KBM-7 (cell line): ENCODE measurements around the gene ATP6AP1.
A peak's percentile ranks its signal among the peaks of the same experiment; 100 is the strongest.
"Not testable (repeated sequence)": the region's sequence is repeated elsewhere in the genome, so short reads cannot be mapped to it uniquely, and the experiment has no call there.

Experiments
- DNase-seq: peaks from one replicate; pipeline ENCODE4 v3.0.0-alpha.2; 2015
- in situ Hi-C: fragments of 300-500 bp; cut with MboI; formaldehyde crosslinking; loops from 2 replicates; pipeline ENCODE4 v1.14.3; 2020; ENCODE audit warnings: low sequenced_read_pairs, low pct_unique_long_range_greater_than_20kb, mixed read lengths

ATP6AP1 gene, protein sequence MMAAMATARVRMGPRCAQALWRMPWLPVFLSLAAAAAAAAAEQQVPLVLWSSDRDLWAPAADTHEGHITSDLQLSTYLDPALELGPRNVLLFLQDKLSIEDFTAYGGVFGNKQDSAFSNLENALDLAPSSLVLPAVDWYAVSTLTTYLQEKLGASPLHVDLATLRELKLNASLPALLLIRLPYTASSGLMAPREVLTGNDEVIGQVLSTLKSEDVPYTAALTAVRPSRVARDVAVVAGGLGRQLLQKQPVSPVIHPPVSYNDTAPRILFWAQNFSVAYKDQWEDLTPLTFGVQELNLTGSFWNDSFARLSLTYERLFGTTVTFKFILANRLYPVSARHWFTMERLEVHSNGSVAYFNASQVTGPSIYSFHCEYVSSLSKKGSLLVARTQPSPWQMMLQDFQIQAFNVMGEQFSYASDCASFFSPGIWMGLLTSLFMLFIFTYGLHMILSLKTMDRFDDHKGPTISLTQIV

DNA sequence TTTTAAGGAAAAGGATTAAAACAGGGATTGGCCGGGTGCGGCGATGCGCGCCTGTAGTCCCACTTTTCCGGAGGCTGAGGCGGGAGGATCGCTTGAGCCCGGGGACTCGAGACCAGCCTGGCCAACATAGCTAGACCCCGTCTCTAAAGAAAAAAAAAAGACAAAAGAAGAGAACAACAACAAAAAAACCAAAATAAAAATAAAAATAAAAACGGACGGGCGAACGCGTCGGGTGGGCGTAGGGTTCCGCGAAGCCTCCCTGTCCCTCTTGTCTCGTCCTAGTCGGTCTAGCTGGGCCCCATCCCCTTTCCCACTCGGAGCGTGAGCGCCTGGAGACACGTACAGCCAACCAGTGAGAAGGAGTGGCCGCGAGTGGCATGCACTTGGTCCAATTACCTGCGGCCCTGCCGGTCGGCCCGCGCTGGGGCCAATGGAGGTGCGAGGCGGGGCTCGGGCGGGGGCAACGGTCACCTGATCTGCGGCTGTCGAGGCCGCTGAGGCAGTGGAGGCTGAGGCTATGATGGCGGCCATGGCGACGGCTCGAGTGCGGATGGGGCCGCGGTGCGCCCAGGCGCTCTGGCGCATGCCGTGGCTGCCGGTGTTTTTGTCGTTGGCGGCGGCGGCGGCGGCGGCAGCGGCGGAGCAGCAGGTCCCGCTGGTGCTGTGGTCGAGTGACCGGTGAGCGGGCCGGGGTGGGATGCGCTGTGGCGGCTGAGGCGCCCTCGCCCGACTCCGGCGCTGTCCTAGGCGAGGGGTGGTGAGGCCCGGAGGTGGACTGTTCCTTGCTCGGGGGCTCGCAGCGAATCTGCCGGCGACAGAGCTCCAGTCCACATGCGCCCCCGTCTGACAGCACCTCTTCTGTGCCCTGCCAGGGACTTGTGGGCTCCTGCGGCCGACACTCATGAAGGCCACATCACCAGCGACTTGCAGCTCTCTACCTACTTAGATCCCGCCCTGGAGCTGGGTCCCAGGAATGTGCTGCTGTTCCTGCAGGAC, at the start of gene ATP6AP1:
Gene ATP6AP1, plus strand, starts transcription at position 502 of the 996 bp plus-strand sequence. Its CDS starts 16 bp downstream, at position 518.
- in situ Hi-C loops, result no loop called here
- DNase-seq, result peak; percentile 96

DNA sequence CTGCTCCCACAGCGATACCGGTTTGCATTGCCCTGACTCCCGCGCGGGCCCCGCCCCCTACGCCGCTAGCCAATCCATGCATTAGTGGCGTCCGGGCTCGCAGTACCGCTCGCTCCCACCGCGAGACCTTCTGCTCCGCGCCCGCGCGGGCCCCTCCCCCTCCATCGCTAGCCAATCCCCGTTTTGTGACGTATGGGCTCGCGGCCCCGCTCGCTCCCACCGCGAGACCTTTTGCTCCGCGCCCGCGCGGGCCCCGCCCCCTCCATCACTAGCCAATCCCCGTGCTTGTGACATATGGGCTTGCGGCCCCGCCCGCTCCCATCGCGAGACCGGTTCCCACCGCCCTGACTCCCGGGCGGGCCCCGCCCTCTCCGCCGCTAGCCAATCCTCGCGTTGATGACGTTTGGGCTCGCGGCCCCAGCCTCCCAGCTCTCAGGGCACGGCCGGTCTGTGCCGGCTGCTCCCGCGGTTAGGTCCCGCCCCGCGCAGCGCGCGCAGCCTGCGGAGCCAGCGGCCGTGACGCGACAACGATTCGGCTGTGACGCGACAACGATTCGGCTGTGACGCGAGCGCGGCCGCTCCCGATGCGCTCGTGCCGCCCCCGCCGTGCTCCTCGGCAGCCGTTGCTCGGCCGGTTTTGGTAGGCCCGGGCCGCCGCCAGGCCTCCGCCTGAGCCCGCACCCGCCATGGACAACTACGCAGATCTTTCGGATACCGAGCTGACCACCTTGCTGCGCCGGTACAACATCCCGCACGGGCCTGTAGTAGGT, 49.5 kb upstream of the ATP6AP1 start, which contains the start of gene EMD:
Gene EMD, plus strand, starts transcription at position 497 of the 770 bp plus-strand sequence. Its CDS starts 190 bp downstream, at position 687.
- in situ Hi-C loops, result no loop called here
- peak; percentile 100 for DNase-seq

DNA sequence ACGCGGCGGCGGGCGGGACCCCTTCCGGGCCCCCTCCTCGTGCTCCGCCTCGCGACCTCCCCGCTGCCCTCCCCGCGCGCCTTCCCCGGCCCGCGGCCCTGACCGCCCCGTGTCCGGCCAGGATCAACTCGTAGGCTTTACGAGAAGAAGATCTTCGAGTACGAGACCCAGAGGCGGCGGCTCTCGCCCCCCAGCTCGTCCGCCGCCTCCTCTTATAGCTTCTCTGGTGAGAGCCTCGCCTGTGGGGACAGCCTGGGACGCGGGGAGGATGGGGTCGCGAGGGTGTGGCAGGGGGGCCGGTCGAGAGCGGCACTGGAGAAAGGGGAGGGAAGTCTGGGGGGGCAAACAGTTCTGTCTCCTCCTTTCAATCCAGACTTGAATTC, 48.9 kb upstream of the ATP6AP1 start:
- in situ Hi-C loops, result no loop called here
- DNase-seq, result no peak

DNA sequence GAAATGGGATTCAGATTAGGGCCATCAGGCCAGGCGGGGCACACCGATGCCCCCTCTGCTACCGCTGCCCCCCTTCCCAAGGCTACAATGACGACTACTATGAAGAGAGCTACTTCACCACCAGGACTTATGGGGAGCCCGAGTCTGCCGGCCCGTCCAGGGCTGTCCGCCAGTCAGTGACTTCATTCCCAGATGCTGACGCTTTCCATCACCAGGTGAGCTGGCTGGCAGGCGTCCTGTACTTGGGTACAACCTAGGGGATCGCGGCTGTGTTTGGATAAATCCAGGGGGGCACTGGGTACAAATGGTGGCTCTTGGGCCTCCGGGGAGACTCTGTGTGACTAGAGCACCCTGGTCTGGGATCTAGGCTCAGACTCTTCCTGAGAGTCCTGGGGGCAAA, 48.3 kb upstream of the ATP6AP1 start:
- DNase-seq, result no peak
- in situ Hi-C loops, result no loop called here

DNA sequence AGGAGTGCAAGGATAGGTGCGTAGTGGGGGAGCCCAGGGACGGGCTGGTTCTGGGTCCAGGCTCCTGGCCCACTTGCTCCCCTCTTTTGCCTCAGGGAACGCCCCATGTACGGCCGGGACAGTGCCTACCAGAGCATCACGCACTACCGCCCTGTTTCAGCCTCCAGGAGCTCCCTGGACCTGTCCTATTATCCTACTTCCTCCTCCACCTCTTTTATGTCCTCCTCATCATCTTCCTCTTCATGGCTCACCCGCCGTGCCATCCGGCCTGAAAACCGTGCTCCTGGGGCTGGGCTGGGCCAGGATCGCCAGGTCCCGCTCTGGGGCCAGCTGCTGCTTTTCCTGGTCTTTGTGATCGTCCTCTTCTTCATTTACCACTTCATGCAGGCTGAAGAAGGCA, 47.7 kb upstream of the ATP6AP1 start:
- no peak for DNase-seq
- in situ Hi-C loops, result no loop called here

DNA sequence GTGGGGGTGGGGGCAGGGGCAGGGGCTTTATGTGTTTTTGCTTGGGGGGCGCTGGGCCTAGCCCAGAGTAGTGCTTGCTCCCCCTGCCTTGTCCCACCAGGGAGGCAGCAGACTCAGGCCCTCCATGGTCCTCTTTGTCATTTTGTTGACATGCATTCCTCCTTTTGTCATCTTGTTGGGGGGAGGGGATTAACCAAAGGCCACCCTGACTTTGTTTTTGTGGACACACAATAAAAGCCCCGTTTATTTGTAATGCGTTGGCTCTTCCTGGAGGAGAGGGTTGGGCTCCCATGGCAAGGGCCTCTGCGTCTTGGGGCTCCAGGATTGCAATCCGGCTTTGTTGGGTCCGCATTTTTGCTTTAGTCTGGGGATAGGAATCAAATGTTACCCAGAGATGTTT, 47.2 kb upstream of the ATP6AP1 start:
- in situ Hi-C loops, result no loop called here
- no peak for DNase-seq

DNA sequence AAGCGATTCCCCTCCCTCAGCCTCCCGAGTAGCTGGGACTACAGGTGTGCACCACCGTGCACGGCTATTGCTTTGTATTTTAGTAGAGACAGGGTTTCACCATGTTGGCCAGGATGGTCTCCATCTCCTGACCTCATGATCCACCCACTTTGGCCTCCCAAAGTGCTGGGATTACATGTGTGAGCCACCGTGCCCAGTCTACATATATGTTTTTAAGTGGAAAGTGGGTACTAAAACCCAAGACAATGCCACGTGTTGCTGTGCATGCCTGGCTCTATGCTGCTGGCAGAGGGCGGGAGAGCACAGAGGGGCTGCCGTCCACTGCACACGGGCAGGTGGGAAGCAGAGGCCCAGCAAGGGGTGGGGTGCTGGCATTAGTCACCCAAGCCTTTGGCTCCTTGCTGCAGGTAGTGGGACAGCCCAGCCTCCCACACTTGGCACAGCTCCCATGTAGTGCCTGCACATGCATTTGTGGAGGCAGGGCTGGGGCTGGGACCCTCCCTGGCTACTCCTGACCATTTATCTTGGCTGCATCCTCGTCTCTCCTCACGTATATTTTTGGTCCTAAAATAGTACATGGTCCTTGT, 45.9 kb upstream of the ATP6AP1 start:
- in situ Hi-C loops, result no loop called here
- no peak for DNase-seq

DNA sequence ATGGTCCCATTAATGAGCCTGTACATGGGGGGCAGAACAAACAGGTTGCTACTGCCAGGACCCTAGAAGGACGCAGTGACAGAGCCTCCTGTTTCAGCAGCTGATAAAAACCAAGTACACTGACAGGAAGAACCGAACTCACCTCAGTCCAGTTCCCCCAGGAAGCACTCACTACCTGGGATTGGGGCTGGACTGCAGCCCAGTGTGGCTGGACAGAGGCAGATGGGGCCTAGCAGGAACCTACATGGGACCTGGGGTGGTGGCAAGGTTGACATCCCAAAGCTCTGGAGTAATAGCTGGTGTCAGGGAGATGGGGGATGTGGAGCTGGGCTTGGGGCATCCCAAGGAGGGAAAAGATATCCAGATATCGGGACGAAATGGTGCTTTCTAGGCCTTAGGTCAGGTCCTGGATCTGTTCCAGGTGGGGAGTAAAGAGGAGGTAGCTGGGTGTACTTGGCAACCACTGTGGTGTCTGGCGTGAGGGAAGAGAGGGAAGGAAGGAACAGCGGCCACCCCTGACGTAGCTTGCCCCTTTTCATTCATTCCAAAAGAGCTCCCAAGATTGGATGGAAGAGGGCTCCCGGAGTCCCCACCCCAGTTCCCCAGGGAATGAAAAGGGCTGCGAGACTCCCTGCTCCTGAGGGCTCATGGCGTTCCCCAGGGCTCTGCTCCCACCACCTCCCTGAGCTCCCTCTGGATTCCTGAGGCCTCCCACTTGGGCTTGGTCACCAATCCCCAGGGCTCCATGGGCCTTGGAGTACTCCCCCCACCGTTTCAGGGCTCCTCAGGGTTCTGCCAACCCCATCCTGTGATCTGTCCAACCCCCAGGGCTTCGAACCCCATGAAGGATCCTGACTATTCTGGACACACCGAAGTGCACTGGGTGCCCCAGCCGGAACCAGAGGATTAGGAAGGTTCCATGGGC, 44.9 kb upstream of the ATP6AP1 start:
- no peak for DNase-seq
- in situ Hi-C loops, result no loop called here

DNA sequence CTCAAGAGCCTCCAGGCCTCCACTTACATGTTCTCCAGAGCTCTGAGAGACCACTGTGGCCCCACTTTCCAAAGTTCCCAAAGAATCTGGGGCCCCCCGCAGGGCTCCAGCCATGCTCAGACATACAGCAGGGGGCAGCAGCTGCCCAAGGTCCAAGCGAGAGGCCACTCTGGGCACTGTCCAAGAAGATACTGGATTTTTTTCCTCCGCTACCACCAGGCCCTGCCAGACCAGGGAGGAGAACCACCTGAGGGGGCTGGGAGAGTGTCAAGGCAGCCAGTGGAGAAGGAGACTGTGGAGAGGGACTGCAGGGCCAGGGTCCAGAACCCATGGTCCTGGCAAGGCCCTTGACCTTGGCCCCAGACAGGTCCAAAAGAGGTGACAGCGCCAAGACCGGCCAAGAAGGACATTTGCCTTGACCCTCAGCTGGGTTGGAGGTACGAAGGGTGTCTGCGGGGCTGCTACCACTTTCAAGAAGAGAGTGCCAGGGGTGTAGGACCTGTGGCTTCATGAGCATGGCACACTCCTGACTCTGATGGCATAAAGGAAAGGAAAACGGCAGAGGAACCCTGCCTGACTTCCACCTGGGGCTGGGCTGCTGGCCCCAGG, 44.1 kb upstream of the ATP6AP1 start:
- DNase-seq, result no peak
- in situ Hi-C loops, result no loop called here

DNA sequence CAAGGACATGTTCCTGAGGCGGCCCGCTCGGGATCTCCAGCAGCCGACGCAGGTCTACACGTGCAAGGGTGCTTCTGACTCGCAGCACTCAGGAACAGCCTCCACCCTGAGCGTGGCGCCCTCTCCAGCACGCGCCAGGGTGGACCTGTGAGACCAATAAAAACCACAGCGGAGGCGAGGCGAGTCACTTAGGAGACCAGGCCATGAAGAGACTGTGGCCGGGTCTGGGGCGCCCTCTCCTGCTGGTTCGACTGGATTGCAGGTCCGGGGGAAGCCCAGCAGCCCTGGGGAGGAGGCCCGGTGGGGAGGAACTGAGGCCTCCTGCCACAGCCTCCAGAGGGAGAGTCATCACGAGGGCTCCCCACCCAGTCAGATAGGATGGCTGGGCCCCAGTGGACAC, 40.4 kb upstream of the ATP6AP1 start:
- in situ Hi-C loops, DNase-seq: not testable (repeated sequence)

DNA sequence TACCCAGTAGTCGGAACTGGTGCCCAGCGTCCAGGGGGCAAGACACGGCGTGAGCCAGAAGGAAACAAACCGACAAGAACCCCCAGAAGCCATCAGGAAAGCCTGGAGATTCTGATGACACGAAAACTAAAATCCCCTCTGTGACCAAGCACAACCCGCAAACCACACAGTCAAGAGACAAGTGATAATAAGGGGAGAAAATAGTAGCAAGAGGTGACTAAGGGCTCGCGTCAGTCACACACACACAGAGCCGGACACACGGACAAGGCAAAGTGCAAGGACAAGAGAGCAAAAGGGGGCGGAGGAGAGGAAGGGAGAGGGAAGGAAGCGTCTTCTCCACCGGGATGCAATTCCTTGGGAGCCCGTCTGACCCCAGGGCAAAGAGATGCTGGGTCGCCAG, 39.8 kb upstream of the ATP6AP1 start:
- in situ Hi-C loops, DNase-seq: not testable (repeated sequence)

DNA sequence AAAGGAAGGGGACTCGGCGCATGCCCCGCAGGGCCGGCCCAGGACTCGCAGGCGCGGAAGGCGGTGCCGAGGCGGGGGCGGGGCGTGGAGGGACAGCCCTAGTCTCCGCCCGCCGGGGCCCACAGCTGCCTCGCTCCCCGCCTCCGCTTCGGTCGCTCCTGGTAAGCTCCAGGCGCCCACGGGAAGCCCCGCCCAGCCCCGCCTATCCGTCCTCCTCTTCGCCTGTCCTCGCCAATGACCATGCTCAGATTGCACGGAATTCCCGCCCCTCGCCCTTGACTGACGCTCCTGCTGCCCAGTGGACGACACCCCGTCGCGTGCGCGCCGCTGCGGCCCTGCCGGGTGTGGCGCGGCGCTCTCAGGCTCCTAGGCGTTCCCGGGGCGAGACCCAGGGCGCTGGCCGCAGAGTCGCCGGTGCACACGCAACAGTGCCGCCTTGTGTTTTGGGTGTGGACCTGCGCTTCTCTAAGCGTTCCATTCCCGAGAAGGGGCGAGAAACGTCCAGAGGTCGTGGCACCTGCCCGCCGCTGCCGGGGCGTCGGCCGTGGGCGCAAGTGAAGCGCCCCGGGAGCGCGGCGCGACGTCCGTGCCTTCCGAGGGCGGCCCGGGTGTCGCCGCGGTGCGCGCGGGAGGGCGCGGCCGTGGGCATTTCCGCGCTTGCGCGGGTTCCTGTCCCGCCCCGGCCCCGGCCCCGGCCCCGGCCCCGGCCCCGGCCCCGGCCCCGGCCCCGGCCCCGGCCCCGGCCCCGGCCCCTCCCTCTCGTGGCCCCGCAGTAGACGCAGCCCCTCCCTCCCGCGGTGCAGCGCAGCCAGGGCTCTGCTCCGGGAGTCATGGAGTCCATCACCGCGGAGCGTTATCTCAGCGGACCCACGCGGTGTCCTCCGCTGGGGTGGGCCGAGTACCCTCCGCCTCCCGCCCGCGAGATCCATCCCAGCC, 38.4 kb upstream of the ATP6AP1 start:
- DNase-seq, in situ Hi-C loops: not testable (repeated sequence)

DNA sequence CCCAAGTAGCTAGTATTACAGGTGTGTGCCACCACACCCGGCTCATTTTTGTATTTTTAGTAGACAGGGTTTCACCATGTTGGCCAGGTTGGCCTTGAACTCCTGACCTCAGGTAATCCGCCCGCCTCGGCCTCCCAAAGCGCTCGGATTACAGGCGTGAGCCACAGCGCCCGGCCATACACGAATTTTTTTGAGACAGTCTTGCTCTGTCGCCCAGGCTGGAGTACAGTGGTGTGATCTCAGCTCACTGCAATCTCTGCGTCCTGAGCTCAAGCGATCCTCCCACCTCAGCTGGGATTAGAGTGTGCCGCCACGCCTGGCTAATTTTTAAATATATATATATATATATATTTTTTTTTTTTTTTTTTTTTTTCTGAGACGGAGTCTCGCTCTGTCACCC, 32.1 kb upstream of the ATP6AP1 start:
- in situ Hi-C loops, DNase-seq: not testable (repeated sequence)

DNA sequence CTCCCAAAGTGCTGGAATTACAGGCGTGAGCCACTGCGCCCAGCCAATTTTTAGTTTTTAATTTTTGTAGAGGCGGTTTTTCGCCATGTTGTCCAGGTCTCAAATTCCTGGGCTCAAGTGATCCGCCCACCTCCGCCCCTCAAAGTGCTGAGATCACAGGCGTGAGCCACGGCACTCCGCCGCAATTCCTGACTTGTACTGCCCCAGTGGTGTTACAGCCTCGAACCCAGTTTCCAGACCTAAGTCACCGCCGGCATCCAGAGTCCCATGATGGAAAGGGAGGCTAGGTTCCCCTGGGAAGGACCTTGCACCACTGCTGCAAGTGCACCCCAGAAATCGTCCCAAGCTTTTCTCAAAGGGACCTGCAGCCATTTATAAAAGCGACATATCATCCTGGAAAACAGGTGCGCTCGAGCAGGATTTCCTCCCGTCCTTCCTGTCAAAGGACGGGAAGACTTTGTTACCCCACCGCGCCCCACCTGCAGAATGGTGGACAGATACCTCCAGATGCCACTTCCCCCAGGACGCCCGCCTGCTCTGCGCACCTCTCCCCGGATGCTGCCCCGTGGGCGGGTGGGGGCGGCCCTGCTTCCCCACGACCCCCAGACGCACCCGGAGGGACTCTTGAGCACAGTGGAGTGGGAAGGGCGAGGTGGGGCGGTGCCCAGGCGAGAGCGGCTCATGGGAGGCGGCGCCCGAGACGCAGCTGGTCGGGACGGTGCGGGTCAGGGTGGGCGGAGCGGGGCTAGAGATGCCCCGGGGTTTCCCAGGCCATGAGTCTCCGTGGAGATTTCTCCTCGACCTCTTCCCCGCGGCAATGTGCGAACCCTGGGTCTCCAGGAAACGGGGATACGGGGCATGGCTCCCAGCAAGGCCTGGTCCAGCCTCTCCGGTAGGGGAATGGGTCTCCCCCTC, 31.2 kb upstream of the ATP6AP1 start:
- in situ Hi-C loops, result no loop called here
- peak; percentile 81 for DNase-seq

DNA sequence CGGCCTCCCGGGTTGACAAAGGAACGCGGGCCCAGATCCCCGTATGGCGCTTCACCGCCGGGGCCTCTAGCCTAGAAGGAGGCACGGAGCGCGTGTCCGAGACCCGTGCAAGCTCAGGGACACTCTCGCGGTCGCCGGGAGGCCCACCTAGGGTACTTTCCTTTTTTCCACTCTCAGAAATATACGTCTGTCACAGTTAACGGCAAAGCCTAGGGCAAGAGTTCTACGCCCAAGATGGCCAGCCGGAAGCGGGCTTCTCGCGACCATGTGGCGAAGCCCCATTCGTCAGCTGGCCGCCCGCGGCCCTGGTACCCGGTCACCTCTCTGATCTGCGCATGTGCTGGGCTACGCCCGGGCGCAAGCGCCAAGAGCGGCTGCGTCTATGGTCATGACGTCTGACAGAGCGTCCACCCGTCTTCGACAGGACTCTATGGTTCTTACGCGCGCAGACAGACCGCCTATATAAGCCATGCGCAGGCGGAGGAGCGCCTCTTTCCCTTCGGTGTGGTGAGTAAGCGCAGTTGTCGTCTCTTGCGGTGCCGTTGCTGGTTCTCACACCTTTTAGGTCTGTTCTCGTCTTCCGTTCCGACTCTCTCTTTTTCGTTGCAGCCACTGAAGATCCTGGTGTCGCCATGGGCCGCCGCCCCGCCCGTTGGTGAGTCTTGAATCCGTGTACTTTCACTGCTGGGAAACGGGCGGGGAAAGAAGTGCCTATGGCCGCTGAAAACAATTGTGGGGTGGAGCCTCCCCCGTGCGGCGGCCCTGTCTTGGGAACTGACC, 30.4 kb upstream of the ATP6AP1 start, which contains the start of gene RPL10:
Gene RPL10, plus strand, starts transcription at position 490 of the 780 bp plus-strand sequence. Its CDS starts 143 bp downstream, at position 633.
- peak; percentile 97 for DNase-seq

More for the DNA sequence above, 30.4 kb upstream of the ATP6AP1 start, which contains the start of gene RPL10:
- in situ Hi-C loops, result no loop called here
